ENCODE data around the gene ZNF620.
"Not testable (repeated sequence)": the region's sequence is repeated elsewhere in the genome, so short reads cannot be mapped to it uniquely, and the experiment has no call there.

The ZNF620 gene

GRCh38 chr3:40505599-40506462, at the start of gene ZNF620:
Gene ZNF620 (plus strand): TSS chr3:40506039. CDS start chr3:40506353, 314 bp downstream.
- DNase-seq = peak; percentile 74

GRCh38 chr3:40456279-40456939, 49.4 kb upstream of the ZNF620 start:
- DNase-seq = no peak

- peak; percentile 96 for DNase-seq
These were observed 48.7 kb upstream of the ZNF620 start, which contains the start of gene RPL14 for GRCh38 chr3:40456940-40457823. Gene RPL14 (plus strand): TSS chr3:40457339. CDS start chr3:40457472, 133 bp downstream.

- no peak for DNase-seq
These were observed 47.4 kb upstream of the ZNF620 start for GRCh38 chr3:40458473-40458872.

GRCh38 chr3:40460481-40460880, 45.4 kb upstream of the ZNF620 start:
- DNase-seq = peak; percentile 46

- DNase-seq = no peak
These were observed 44.7 kb upstream of the ZNF620 start for GRCh38 chr3:40461161-40461560.

- not testable (repeated sequence) for DNase-seq
These were observed 43.0 kb upstream of the ZNF620 start for GRCh38 chr3:40462838-40463237.

GRCh38 chr3:40463579-40463978, 42.3 kb upstream of the ZNF620 start:
- no peak for DNase-seq

- DNase-seq = no peak
These were observed 41.3 kb upstream of the ZNF620 start for GRCh38 chr3:40464339-40465110.

GRCh38 chr3:40465111-40465407, 40.8 kb upstream of the ZNF620 start:
- DNase-seq = no peak

- DNase-seq = no peak
These were observed 40.4 kb upstream of the ZNF620 start for GRCh38 chr3:40465456-40465855.

GRCh38 chr3:40468018-40468417, 37.8 kb upstream of the ZNF620 start:
- no peak for DNase-seq

- no peak for DNase-seq
These were observed 35.1 kb upstream of the ZNF620 start for GRCh38 chr3:40470701-40471100.

GRCh38 chr3:40476478-40477470, 29.1 kb upstream of the ZNF620 start, which contains the start of gene ZNF619:
Gene ZNF619 (plus strand): TSS chr3:40477122. CDS start chr3:40477980, 858 bp downstream.
- DNase-seq = peak; percentile 63

- no peak for DNase-seq
These were observed 28.2 kb upstream of the ZNF620 start for GRCh38 chr3:40477666-40478065.

GRCh38 chr3:40487172-40487571, 18.7 kb upstream of the ZNF620 start:
- no peak for DNase-seq

GRCh38 chr3:40490916-40491315, 14.9 kb upstream of the ZNF620 start:
- no peak for DNase-seq

- DNase-seq = no peak
These were observed 11.1 kb upstream of the ZNF620 start for GRCh38 chr3:40494698-40495097.

- DNase-seq = no peak
These were observed 8.6 kb upstream of the ZNF620 start for GRCh38 chr3:40497288-40497687.

GRCh38 chr3:40499952-40500351, 5.9 kb upstream of the ZNF620 start:
- DNase-seq = no peak

- no peak for DNase-seq
These were observed 3.8 kb upstream of the ZNF620 start for GRCh38 chr3:40502034-40502433.
